Liver (tissue), 3 donors: Measurements from ENCODE around the gene SH3RF3.

ENCODE experiments used
- ATF3 ChIP-seq: IDR thresholded peaks from 2 replicates; pipeline ENCODE4 v1.6.1; 2016; ENCODE audit warnings: antibody characterized with exemption
- CTCF ChIP-seq: fragments of 150-350 bp; IDR thresholded peaks from 2 replicates; pipeline ENCODE4 v1.5.1; 2017; ENCODE audit warnings: improper control_type of control experiment, low read depth, low read length; ENCODE audit not compliant: missing input control
- FOXA1 ChIP-seq: IDR thresholded peaks from 2 replicates; pipeline ENCODE4 v1.6.1; 2016; ENCODE audit warnings: antibody characterized with exemption
- GABPA ChIP-seq, 2 donors: IDR thresholded peaks in 1 of 2; conservative IDR thresholded peaks in 1 of 2; 2 replicates each; pipeline ENCODE4 v1.6.1; 2016; ENCODE audit warnings: antibody characterized with exemption in 2 of 2, mild to moderate bottlenecking in 1 of 2, moderate library complexity in 1 of 2
- JUND ChIP-seq, 2 donors: IDR thresholded peaks; 2 replicates each; pipeline ENCODE4 v1.6.1; 2016; ENCODE audit warnings: antibody characterized with exemption in 2 of 2
- MAX ChIP-seq: IDR thresholded peaks from 2 replicates; pipeline ENCODE4 v1.6.1; 2016; ENCODE audit warnings: antibody characterized with exemption
- RAD21 ChIP-seq, 2 donors: IDR thresholded peaks; 2 replicates each; pipeline ENCODE4 v1.6.1; 2016; ENCODE audit warnings: antibody characterized with exemption in 2 of 2, mild to moderate bottlenecking in 2 of 2
- REST ChIP-seq: IDR thresholded peaks from 2 replicates; pipeline ENCODE4 v1.6.1; 2016; ENCODE audit warnings: antibody characterized with exemption, mild to moderate bottlenecking
- RXRA ChIP-seq, 2 donors: IDR thresholded peaks; 2 replicates each; pipeline ENCODE4 v1.6.1; 2017 to 2018; ENCODE audit warnings: antibody characterized with exemption in 2 of 2, mild to moderate bottlenecking in 1 of 2
- SP1 ChIP-seq: IDR thresholded peaks from 2 replicates; pipeline ENCODE4 v1.6.1; 2018; ENCODE audit warnings: antibody characterized with exemption, mild to moderate bottlenecking
- TAF1 ChIP-seq: conservative IDR thresholded peaks from 2 replicates; pipeline ENCODE4 v1.6.1; 2016; ENCODE audit warnings: antibody characterized with exemption, mild to moderate bottlenecking
- YY1 ChIP-seq: IDR thresholded peaks from 2 replicates; pipeline ENCODE4 v1.6.1; 2016; ENCODE audit warnings: antibody characterized with exemption, mild to moderate bottlenecking
- donor health status: healthy.
- donor health status: healthy.

DNA sequence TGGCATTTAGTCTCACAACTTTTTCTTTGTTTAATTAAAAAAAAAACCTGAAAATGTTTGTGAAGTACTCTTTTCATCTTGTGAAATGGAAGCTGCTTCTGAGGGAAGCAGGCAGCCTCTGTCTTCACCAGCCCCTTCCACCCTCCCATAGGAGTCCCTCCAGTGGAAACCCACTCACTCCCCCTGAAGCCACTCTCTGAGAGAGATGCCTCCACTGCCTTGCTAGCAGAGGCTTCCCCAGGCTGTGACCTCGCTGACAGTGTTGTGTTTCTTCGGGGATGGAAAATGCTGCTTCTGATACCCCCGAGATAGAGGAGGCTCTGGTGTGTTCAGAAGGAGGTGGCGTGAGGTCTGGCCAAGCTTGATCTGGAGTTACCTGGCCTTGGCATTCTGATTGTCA, 59.9 kb downstream of the SH3RF3 start:
- TF ChIP-seq CTCF (no peak), YY1 (no peak), GABPA (IDR thresholded peaks at IDR 0.05 in 1 of 2, conservative IDR thresholded peaks at IDR 0.05 in 1 of 2) (no peak), MAX (no peak), FOXA1 (no peak), RXRA (IDR thresholded peaks at IDR 0.05) (no peak), ATF3 (no peak), TAF1 (no peak), RAD21 (IDR thresholded peaks at IDR 0.05) (no peak), JUND (IDR thresholded peaks at IDR 0.05) (no peak), REST (no peak), SP1 (no peak)
